Right forelimb (tissue), 1 donor: Measurements from ENCODE around the gene RAPGEF6.
"Not testable (repeated sequence)": the region's sequence is repeated elsewhere in the genome, so short reads cannot be mapped to it uniquely, and the experiment has no call there.

Source experiments
- DNase-seq: peaks from one replicate; pipeline ENCODE4 v3.0.0-alpha.2; 2018

The RAPGEF6 gene

DNA sequence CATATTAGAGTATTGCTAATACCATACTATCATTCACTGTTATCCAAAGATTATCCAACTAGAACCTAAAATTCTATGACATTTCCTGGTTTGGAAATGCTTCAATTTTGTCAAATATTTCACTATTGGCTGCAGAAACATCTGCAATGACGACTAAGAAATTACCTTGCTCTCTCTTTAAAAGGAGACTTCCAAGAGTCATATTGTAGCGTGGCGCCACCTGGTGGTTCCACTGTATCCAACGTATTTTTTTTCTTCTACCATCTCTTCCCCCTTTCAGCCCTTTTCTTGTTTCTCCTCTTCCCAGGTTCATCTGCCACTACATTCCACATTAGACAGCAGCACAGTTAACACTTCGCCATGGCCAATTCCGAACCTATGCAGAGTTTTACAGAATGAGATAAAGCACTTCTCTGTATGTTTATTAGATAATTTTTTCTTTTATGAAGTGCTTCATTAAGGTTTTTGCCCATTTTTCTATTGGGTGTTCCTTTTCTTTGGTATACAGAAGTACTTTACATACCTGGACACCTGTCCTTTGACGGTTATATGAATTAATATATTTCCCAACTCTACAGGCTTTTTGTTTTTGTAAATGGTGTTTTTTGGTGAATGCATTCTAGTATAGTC, 217.7 kb downstream of the RAPGEF6 start:
- peak; percentile 84 for DNase-seq

GRCh38 chr5:131416729-131417128, 218.3 kb downstream of the RAPGEF6 start:
- DNase-seq = no peak

- no peak for DNase-seq
Observed at GRCh38 chr5:131413605-131414559, 221.1 kb downstream of the RAPGEF6 start.

GRCh38 chr5:131406975-131407638, 227.9 kb downstream of the RAPGEF6 start:
- no peak for DNase-seq

DNA sequence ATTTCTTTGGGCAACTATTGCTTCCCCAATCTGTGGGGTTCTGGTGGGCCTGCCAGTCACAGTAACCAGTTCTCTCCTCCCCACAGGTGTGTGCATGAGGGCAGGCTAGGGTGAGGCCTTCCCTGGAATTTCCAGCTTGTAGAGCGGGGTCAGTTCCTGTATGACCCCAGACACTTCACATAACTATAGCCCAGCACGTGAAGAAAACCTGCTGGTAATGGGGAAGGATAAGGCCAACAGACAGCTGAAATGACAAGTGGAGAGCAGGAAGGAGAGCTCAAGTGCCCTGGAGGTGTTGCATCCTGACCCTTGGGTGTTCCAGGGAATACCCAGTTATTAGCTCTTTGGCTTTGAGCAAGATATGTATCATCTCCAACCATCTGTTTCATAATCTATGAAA, 229.0 kb downstream of the RAPGEF6 start:
- no peak for DNase-seq

DNA sequence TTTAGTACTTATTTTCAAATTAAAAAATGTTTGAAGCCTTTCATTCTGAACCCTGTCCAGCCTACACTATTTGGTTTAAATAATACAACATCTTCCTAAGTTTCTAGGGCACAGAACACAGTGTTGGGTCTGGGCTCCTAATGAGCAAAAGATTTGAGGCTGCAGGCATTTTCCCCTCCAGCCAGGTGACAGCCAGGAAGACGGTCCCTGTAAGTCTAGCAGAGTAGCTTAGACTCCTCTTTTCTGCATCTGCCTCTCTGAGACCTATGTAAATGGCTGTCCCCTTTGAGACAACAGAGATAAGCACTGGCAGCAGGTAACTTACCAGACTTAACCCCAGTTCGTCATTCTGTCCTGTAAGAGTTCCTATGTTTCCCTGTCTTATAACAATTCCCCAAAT, 229.4 kb downstream of the RAPGEF6 start:
- no peak for DNase-seq

- no peak for DNase-seq
Observed at GRCh38 chr5:131400585-131400984, 234.4 kb downstream of the RAPGEF6 start.

GRCh38 chr5:131399007-131399406, 236.0 kb downstream of the RAPGEF6 start:
- not testable (repeated sequence) for DNase-seq

DNA sequence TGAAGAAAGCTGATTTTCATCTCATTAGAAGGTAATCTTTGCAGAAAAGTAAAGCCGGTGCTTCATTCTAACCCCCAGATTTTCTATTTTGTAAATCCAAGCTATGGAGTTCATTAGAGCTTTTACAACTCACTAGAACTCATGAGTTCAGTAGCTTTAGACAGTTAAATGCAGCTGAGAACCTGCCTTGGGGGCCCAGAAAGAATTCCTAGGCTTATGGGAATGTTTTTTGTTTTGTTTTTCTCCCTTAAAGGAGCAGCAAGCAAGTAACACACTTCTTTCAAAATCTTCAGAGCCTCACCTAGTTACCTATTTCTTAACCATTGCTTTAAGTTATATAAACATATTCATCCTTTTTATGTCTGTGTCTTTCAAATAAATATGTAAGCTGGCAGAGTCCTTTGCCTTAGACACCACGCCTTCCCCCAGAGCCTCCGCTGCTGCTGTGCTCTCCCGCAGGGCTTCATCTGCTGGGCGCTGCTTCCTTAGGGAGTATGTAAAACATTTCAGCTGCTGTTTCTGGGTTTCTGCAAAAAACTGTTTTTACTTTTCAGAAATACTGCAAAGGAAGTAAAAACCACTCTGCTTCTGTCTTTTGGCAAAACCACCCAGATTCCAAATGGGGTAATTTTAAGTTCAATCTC, 238.3 kb downstream of the RAPGEF6 start:
- no peak for DNase-seq

- DNase-seq = no peak
Observed at GRCh38 chr5:131396015-131396414, 239.0 kb downstream of the RAPGEF6 start.

- no peak for DNase-seq
Observed at GRCh38 chr5:131394128-131394527, 240.9 kb downstream of the RAPGEF6 start.

DNA sequence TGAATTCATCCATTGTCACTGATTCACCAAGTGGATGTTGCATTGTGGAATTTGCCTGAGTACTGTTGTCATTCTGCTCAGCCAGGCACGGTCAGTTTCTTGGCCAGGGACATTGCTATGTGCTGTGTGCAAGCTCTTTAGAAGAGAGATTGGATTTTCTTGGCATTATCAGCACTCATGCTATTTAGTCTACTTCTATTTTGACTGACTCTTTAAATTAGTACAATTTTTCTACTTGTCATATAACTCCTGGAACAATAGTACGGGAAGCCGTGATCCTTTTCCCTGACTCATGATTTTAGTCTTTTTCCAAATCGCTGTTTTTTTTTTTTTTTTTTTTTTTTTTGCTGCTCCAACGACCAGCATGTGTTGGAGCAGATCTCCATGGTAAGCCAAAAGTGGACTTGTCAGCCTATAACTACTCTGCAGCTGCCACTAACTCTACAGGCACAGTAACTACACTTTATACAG, 241.5 kb downstream of the RAPGEF6 start:
- no peak for DNase-seq

DNA sequence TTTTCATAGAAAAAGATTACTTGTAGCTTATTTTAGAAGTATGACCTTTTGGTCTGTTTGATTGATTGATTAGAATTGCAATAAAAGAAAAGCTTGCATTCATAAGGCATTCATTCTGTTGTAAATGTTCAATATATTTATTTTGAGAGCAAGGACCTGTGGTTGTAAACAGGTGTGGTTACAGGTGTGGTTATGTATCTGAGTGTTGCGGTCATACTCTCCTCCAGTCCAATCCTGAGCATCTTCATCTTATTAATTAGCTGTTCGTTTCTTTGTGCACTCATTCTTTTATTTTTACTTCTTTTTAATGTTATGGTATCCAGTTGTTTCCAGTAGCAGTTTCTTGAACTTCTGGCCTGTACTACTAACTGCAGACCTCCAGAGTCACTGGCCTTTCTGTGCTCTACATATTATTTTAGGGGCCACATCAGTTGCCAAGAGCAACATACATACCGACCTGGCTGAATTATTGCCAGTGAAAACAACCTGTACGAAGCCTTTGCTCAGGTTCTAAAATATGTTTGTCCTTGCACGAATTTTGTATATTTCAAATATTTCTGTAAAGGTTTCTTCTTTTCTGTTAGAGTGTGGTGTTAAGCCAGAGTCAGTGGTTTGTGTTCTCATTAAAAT, 242.4 kb downstream of the RAPGEF6 start:
- no peak for DNase-seq

GRCh38 chr5:131389869-131390265, 245.2 kb downstream of the RAPGEF6 start:
- DNase-seq = no peak

- no peak for DNase-seq
Observed at GRCh38 chr5:131389096-131389868, 245.7 kb downstream of the RAPGEF6 start.

DNA sequence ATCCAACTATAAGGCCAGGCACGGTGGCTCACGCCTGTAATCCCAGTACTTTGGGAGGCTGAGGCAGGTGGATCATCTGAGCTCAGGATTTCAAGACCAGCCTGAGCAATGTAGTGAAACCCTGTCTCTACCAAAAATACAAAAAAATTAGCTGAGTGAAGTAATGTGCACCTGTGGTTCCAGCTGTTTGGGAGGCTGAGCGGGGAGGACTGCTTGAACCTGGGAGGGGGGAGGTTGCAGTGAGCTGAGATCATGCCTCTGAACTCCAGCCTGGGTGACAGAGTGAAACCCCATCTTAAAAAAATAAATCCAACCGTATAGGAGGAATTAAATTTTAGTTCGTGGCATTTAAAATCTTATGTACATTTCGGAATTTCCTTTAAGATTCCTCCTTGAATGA, 247.8 kb downstream of the RAPGEF6 start:
- DNase-seq = no peak

DNA sequence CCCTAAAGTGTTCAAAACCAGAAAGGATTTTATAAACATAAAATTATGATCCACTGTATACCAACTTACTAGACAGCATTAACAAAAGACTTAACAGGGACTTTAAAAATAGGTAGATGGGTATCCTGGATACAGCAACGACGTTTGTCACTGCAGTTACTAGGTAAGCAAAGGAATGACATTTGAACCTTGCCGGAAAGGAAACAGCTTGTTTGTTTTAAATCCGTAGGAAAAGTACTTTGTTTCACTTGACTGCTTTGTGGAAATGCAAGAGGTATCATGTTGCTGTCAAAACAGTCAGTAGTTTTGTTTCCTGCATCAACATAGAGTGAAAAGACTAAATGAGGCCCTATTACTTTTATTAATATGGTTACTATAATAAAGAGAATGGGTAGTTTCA, 248.2 kb downstream of the RAPGEF6 start:
- no peak for DNase-seq

DNA sequence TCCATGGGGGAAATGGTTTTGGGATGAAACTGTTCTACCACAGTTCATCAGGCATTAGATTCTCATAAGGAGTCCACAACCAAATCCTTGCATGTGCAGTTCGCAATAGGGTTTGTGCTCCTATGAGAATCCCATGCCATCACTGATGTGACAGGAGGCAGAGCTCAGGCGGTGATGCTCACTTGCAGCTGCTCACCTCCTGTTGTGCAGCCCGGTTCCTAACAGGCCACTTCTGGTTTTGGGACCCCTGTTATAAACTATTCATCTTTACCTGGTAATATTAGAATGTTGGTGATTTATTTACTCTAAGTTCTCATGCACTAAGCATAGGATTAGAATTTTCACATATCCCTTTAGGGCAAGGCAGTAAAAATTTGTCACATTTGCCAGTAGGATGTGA, 248.9 kb downstream of the RAPGEF6 start:
- no peak for DNase-seq

- DNase-seq = no peak
Observed at GRCh38 chr5:131384616-131385214, 250.3 kb downstream of the RAPGEF6 start.

DNA sequence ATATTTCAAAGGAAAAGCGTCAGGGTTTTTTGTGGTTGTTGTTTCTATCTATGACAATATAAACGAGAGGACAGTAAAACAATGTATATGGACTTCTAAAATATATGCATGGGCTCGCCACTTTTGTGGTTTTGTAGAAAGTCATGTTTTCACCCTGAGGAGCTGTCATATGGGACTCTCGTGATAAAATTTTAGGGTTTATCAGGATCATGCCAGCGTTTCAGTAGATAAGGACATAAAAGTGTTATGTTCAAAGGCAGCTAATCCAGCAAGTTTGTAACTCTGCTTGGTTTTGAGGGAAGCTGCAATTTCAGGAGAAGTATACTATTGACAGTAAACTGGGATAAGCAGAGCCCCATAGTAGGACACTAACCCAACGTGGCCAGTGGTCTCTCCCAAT, 250.9 kb downstream of the RAPGEF6 start:
- no peak for DNase-seq
